Upper lobe of right lung (tissue), 1 donor: ENCODE measurements around the gene HCRTR1. TPM values are rescaled to one million over a fixed set of nuclear protein-coding genes. Genes with fewer than 3 reads are reported as not detected.

Source experiments
- ATAC-seq: fragments of 200-7000 bp; cut with Tn5 transposase; one replicate; pipeline ENCODE4 v1.9.1; 2020; ENCODE audit warnings: mild to moderate bottlenecking, moderate library complexity
- DNase-seq: peaks from one replicate; pipeline ENCODE4 v3.0.0-alpha.2; 2020
- H3K27ac ChIP-seq: fragments of 200-600 bp; one replicate; pipeline ENCODE4 v1.8.0; 2022
- H3K27me3 ChIP-seq: fragments of 200-600 bp; one replicate; pipeline ENCODE4 v1.8.0; 2022; ENCODE audit warnings: mild to moderate bottlenecking
- H3K36me3 ChIP-seq: fragments of 200-600 bp; one replicate; pipeline ENCODE4 v1.8.0; 2022
- H3K4me1 ChIP-seq: fragments of 200-600 bp; one replicate; pipeline ENCODE4 v1.8.0; 2022
- H3K4me3 ChIP-seq: fragments of 200-600 bp; one replicate; pipeline ENCODE4 v1.8.0; 2022; ENCODE audit warnings: mild to moderate bottlenecking
- H3K9me3 ChIP-seq: fragments of 200-600 bp; one replicate; pipeline ENCODE4 v1.8.0; 2022
- intact Hi-C: fragments of 100-400 bp; cut with DNase I; formaldehyde crosslinking; loops from one replicate; pipeline ENCODE4 v1.11.0; 2022
- total RNA-seq: library from RNA; stranded (reverse); fragmentation: NEBNext Ultra II Directional; extraction: Animal tissue kit (Norgen Biotek cat#: 25700); gene quantifications from one replicate; pipeline ENCODE4 v1.2.1, GENCODE V29; 2021
- TF ChIP-seq, protein P1 (sequence below): fragments of 200-600 bp; IDR thresholded peaks from one replicate; pipeline ENCODE4 v1.8.0; 2022; ENCODE audit warnings: antibody characterized with exemption
- donor health status: DM: no; HTN: yes; CAD: no; lungs with severe emphysema.

HCRTR1 gene
- total RNA-seq, 1 donor from 2014 or later, result not detected

DNA sequence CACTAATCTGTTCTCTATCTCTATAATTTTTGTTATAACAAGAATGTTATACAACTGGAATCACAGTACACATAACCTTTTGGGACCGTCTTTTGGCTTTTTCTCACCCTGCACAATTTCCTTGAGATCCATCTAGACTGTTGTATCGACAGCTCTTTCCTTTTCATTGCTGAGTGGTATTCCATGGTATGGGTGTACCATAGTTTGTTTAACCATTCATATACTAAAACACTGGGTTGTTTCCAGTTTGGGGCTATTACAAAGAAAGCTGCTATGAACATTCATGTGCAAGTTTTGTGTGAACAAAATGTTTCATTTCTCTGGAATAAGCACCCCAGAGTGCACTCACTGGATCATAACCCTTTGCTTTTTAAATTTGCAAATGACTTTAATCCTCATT, 15.4 kb upstream of the HCRTR1 start:
- TF ChIP-seq, protein P1, sequence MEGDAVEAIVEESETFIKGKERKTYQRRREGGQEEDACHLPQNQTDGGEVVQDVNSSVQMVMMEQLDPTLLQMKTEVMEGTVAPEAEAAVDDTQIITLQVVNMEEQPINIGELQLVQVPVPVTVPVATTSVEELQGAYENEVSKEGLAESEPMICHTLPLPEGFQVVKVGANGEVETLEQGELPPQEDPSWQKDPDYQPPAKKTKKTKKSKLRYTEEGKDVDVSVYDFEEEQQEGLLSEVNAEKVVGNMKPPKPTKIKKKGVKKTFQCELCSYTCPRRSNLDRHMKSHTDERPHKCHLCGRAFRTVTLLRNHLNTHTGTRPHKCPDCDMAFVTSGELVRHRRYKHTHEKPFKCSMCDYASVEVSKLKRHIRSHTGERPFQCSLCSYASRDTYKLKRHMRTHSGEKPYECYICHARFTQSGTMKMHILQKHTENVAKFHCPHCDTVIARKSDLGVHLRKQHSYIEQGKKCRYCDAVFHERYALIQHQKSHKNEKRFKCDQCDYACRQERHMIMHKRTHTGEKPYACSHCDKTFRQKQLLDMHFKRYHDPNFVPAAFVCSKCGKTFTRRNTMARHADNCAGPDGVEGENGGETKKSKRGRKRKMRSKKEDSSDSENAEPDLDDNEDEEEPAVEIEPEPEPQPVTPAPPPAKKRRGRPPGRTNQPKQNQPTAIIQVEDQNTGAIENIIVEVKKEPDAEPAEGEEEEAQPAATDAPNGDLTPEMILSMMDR, result no peak
- Histone ChIP-seq H3K4me3 (no peak overlapping the region), H3K9me3 (no peaks in the 10 kb centered on the region)

DNA sequence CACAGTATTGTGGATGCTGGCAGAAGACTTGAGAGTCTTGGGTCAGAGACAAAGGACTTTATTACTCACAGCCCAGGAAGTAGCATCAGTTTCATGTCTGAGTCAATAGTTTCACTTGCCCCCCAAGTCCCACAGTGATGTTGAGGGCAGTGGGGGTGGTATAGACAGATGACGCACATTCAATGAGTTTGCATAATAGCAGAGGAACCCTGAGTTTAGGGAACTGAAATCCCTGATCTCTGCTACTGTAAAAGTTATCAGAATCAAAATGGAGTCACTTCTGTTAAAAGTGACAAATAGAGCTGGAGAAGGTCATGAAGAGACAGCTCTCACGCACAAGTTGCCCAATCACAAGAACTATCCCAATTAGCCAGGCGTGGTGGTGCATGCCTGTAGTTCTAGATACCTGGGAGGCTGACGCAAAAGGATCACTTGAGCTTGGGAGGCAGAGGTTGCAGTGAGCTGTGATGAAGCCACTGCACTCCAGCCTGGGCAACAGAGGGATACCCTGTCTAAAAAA, 11.5 kb upstream of the HCRTR1 start:
- ATAC-seq (peak; percentile 81), DNase-seq (no peak)
- no peaks in the 10 kb centered on the region for H3K36me3 ChIP-seq
- intact Hi-C loops, result no loop called here
- H3K27ac ChIP-seq, result no peak overlapping the region
- no peaks in the 10 kb centered on the region for H3K27me3 ChIP-seq
- H3K4me1 ChIP-seq, result no peaks in the 10 kb centered on the region
- H3K4me3 ChIP-seq, result no peak overlapping the region
- TF ChIP-seq, protein P1, result no peak
- no peaks in the 10 kb centered on the region for H3K9me3 ChIP-seq

More for the DNA sequence above, 15.4 kb upstream of the HCRTR1 start:
- ATAC-seq, result no peak
- no peak for DNase-seq
- no peaks in the 10 kb centered on the region for H3K36me3 ChIP-seq
- intact Hi-C loops, result no loop called here
- no peaks in the 10 kb centered on the region for H3K27me3 ChIP-seq
- H3K4me1 ChIP-seq, result no peaks in the 10 kb centered on the region
- H3K27ac ChIP-seq, result no peak overlapping the region

DNA sequence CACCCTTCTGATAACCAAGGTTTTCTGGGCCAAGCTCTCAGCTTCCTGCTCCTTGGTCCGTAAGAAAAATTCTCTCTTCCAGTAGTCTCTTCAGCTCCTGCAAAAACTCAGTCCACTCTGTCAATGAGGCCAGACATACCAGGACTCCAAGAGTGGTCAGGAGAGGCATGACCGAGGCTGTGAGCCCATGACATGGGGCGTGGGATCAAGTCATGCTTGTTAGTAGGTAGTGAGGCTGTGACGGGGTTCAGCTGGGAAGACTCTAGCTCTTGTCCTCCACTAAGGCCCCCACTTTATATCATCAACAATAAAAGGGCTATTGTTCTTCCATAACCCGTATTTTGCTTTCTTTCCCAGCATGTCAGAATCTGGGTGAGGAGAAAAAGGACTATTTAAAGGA, 10.1 kb upstream of the HCRTR1 start:
- no peak for ATAC-seq
- H3K4me1 ChIP-seq, result no peaks in the 10 kb centered on the region
- H3K27ac ChIP-seq, result no peak overlapping the region
- no peaks in the 10 kb centered on the region for H3K36me3 ChIP-seq
- DNase-seq, result no peak
- no peaks in the 10 kb centered on the region for H3K9me3 ChIP-seq
- H3K4me3 ChIP-seq, result no peak overlapping the region
- intact Hi-C loops, result no loop called here
- TF ChIP-seq, protein P1, result no peak
- no peaks in the 10 kb centered on the region for H3K27me3 ChIP-seq

DNA sequence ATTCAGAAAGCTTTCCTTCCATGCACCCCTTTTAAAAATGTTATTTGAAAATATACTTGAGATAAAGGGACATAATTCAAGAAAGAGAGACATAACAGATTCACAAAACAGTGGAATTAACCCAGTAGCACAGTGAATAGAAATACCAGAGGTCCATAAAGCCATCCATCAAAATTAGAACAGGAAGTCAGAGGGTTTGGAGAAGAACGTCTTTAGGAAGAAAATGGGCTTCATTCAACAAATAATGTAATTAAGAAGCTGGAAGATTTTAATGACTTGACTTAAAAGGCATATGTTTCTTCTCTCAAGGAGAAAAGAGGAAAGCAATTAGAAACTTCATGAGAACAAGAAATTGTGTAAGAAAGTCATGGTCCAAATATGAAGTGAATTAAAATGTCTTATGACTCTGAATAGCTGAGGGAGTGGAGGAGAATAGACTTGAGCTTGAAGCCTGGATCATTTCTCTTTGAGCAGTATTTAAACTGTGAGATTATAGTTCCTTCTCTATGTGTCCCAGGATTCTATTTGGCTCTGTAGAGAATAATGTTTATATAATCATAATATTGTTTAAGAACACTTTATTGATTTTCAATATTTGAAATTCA, 7.9 kb upstream of the HCRTR1 start:
- H3K27me3 ChIP-seq, result no peaks in the 10 kb centered on the region
- TF ChIP-seq, protein P1, result no peak
- intact Hi-C loops, result loop anchor here (10.0 kb wide), 1 partner anchor 45 kb away; no protein-coding TSS in a partner anchor
- H3K4me1 ChIP-seq, result no peaks in the 10 kb centered on the region
- no peaks in the 10 kb centered on the region for H3K36me3 ChIP-seq
- H3K4me3 ChIP-seq, result no peak overlapping the region
- DNase-seq, result no peak
- no peak for ATAC-seq
- H3K9me3 ChIP-seq, result no peaks in the 10 kb centered on the region
- no peak overlapping the region for H3K27ac ChIP-seq

DNA sequence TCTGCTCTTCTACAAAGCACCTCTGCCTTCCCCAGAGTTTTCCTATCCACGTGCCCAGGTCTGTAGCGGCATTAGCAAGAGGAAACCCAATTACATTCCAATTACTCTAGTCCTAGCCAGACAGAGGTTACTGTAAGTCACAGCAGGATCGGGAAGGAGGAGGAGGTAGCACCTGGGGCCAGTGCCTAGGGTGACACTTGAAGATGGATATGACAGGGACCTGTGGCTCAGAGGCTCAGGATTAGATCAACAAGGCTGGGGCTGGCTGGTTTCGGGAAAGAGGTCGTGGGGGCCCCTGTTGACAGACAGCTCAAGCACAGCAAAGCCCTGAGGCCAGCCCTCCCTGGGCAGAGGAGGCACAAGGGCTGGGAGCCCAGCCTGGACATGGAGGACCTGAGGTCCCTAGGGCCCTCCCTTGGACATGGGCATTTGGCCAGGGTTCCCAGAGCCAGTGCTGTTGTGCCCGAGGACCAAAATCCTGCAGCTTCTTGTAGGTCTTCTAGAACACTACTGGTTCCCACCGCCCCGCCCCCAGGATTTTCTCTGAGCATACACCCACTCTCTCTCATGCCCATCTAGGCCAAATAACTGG, 3.0 kb upstream of the HCRTR1 start:
- DNase-seq (no peak), ATAC-seq (no peak)
- H3K4me3 ChIP-seq, result no peak overlapping the region
- H3K9me3 ChIP-seq, result no peaks in the 10 kb centered on the region
- no peaks in the 10 kb centered on the region for H3K36me3 ChIP-seq
- TF ChIP-seq, protein P1, result no peak
- no peak overlapping the region for H3K27ac ChIP-seq
- intact Hi-C loops, result loop anchor here (10.0 kb wide), 1 partner anchor 50 kb away; no protein-coding TSS in a partner anchor
- peaks cover 24% of the 10 kb centered on the region for H3K27me3 ChIP-seq
- H3K4me1 ChIP-seq, result peaks cover 4% of the 10 kb centered on the region
